ENCODE results near the gene MOB1B.

GRCh38 chr4:71008196-71008595 is 106.0 kb downstream of the MOB1B start:
- TF ChIP-seq CTCF (IDR thresholded peaks at IDR 0.05 in 2 of 3, conservative IDR thresholded peaks at IDR 0.05 in 1 of 3; ENCODE audit: borderline replicate concordance in 1 of 3, insufficient read depth in 1 of 3, low read depth in 2 of 3, low read length in 2 of 3) (no peak), POLR2A (IDR thresholded peaks at IDR 0.05; ENCODE audit: borderline replicate concordance, extremely low read depth, insufficient read depth, insufficient read length) (no peak), JUND (IDR thresholded peaks at IDR 0.05) (no peak), SP1 (IDR thresholded peaks at IDR 0.05; ENCODE audit: low read depth) (no peak), RAD21 (IDR thresholded peaks at IDR 0.05; ENCODE audit: low read depth) (no peak), EZH2 (IDR thresholded peaks at IDR 0.05) (no peak), REST (IDR thresholded peaks at IDR 0.05; ENCODE audit: low read depth) (no peak), MAX (IDR thresholded peaks at IDR 0.05) (no peak), YY1 (IDR thresholded peaks at IDR 0.05; ENCODE audit: extremely low read depth, insufficient replicate concordance, low read depth, low read length) (no peak)

Data from HCT116 (cell line).